ENCODE data around the gene LINC00305. TPM values are rescaled to one million over a fixed set of nuclear protein-coding genes. Genes with fewer than 3 reads are reported as not detected.

Gene LINC00305
- total RNA-seq, 1 experiment from 2014 or later, result not detected

DNA sequence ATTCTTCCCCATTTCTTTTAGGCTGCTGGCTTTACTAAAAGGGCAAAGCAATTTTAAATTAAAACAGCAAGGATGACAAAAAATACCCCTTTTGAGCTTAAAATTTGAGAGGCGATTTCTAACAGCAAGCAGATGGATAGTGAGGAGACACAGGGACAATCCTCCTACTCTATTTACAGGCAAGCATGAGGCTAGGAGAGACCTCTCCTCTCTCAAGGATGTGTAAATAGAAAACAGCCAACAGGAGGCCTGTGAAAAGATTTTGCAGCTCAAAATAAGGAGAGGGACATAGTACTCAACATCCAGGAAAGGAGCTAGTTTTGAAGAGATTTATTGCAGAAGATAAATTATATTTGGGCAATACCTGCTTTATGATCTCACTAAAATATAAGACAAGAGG, 53.8 kb downstream of the LINC00305 start:
- Histone ChIP-seq H3K36me3 (ENCODE audit: control insufficient read depth, insufficient read depth, low read length) (no peaks in the 10 kb centered on the region), H3K9me3 (no peaks in the 10 kb centered on the region), H3K4me3 (ENCODE audit: low read depth, low read length) (no peak overlapping the region), H3K4me1 (no peaks in the 10 kb centered on the region), H3K27me3 (replicated peaks; ENCODE audit: control insufficient read depth, insufficient read depth, low read length) (no peaks in the 10 kb centered on the region)
- H3K4me3 Mint-ChIP-seq (ENCODE audit: unreplicated experiment), result no peak overlapping the region
- no peaks in the 10 kb centered on the region for H3K4me1 Mint-ChIP-seq (ENCODE audit: low read depth, unreplicated experiment)
- H3K27ac Mint-ChIP-seq (ENCODE audit: unreplicated experiment), result no peak overlapping the region
- TF ChIP-seq CTCF (IDR thresholded peaks at IDR 0.05; ENCODE audit: insufficient read depth in 1 of 2, low read depth in 1 of 2, low read length in 1 of 2, severe bottlenecking in 1 of 2, unreplicated experiment in 1 of 2), result no peak
- no peaks in the 10 kb centered on the region for H3K27me3 Mint-ChIP-seq (ENCODE audit: insufficient read depth, unreplicated experiment)
- ChIA-PET POLR2A (no interaction called here), CTCF (no interaction called here)
- DNase-seq, result no peak
- no peaks in the 10 kb centered on the region for H3K9me3 Mint-ChIP-seq (ENCODE audit: unreplicated experiment)
- H3K36me3 Mint-ChIP-seq (ENCODE audit: insufficient read depth, unreplicated experiment), result no peaks in the 10 kb centered on the region
- intact Hi-C loops (cut with micrococcal nuclease; ENCODE audit: unreplicated experiment), result loop anchor here (5.0 to 10.0 kb wide), 3 partner anchors 240 to 997 kb away; no protein-coding TSS in a partner anchor
- no TSS peak for BruUV-seq (replicated peaks)

GRCh38 chr18:64094210-64094609, 54.7 kb downstream of the LINC00305 start:
- H3K27me3 Mint-ChIP-seq (ENCODE audit: insufficient read depth, unreplicated experiment), result peaks cover 2% of the 10 kb centered on the region
- H3K4me3 ChIP-seq (ENCODE audit: low read depth, low read length), result no peak overlapping the region
- H3K9me3 ChIP-seq, result no peaks in the 10 kb centered on the region
- H3K4me1 Mint-ChIP-seq (ENCODE audit: low read depth, unreplicated experiment), result no peaks in the 10 kb centered on the region
- no peaks in the 10 kb centered on the region for H3K27me3 ChIP-seq (replicated peaks; ENCODE audit: control insufficient read depth, insufficient read depth, low read length)
- H3K9me3 Mint-ChIP-seq (ENCODE audit: unreplicated experiment), result no peaks in the 10 kb centered on the region
- H3K36me3 Mint-ChIP-seq (ENCODE audit: insufficient read depth, unreplicated experiment), result no peaks in the 10 kb centered on the region
- intact Hi-C loops (cut with micrococcal nuclease; ENCODE audit: unreplicated experiment), result loop anchor here (10.0 kb wide), 2 partner anchors 241 to 321 kb away; no protein-coding TSS in a partner anchor
- POLR2A ChIA-PET, result no interaction called here
- BruUV-seq (replicated peaks), result no TSS peak
- no peak for TF ChIP-seq CTCF (IDR thresholded peaks at IDR 0.05; ENCODE audit: insufficient read depth in 1 of 2, low read depth in 1 of 2, low read length in 1 of 2, severe bottlenecking in 1 of 2, unreplicated experiment in 1 of 2)
- no peaks in the 10 kb centered on the region for H3K4me1 ChIP-seq
- CTCF ChIA-PET, result no interaction called here
- DNase-seq, result no peak
- no peaks in the 10 kb centered on the region for H3K36me3 ChIP-seq (ENCODE audit: control insufficient read depth, insufficient read depth, low read length)
- H3K27ac Mint-ChIP-seq (ENCODE audit: unreplicated experiment), result no peak overlapping the region
- no peak overlapping the region for H3K4me3 Mint-ChIP-seq (ENCODE audit: unreplicated experiment)

GRCh38 chr18:64091526-64091925, 57.4 kb downstream of the LINC00305 start:
- Histone ChIP-seq H3K4me3 (ENCODE audit: low read depth, low read length) (no peak overlapping the region), H3K36me3 (ENCODE audit: control insufficient read depth, insufficient read depth, low read length) (no peaks in the 10 kb centered on the region), H3K4me1 (no peaks in the 10 kb centered on the region), H3K9me3 (no peaks in the 10 kb centered on the region), H3K27me3 (replicated peaks; ENCODE audit: control insufficient read depth, insufficient read depth, low read length) (no peaks in the 10 kb centered on the region)
- Mint-ChIP-seq H3K27ac (ENCODE audit: unreplicated experiment) (no peak overlapping the region), H3K27me3 (ENCODE audit: insufficient read depth, unreplicated experiment) (peaks cover 2% of the 10 kb centered on the region), H3K36me3 (ENCODE audit: insufficient read depth, unreplicated experiment) (no peaks in the 10 kb centered on the region), H3K9me3 (ENCODE audit: unreplicated experiment) (peaks cover 11% of the 10 kb centered on the region), H3K4me1 (ENCODE audit: low read depth, unreplicated experiment) (no peaks in the 10 kb centered on the region), H3K4me3 (ENCODE audit: unreplicated experiment) (no peak overlapping the region)
- CTCF ChIA-PET, result no interaction called here
- POLR2A ChIA-PET, result no interaction called here
- no TSS peak for BruUV-seq (replicated peaks)
- DNase-seq, result no peak
- TF ChIP-seq CTCF (IDR thresholded peaks at IDR 0.05; ENCODE audit: insufficient read depth in 1 of 2, low read depth in 1 of 2, low read length in 1 of 2, severe bottlenecking in 1 of 2, unreplicated experiment in 1 of 2), result no peak
- intact Hi-C loops (cut with micrococcal nuclease; ENCODE audit: unreplicated experiment), result loop anchor here (10.0 kb wide), 2 partner anchors 243 to 323 kb away; no protein-coding TSS in a partner anchor

Data from Caco-2 (cell line).